Thyroid gland (tissue), 4 donors: ENCODE data around the gene TNFRSF21.

ENCODE experiments used
- POLR2A ChIP-seq, 2 donors: fragments of 450-650 bp; IDR thresholded peaks; one replicate each; pipeline ENCODE4 v1.6.1; 2017; ENCODE audit warnings: antibody characterized with exemption in 2 of 2, mild to moderate bottlenecking in 2 of 2, moderate library complexity in 1 of 2
- TF ChIP-seq, protein P1 (sequence below), 6 experiments: fragments of 200-600 bp in 3 of 6; fragments of 450-650 bp in 3 of 6; sonication (generic) in 3 of 6; IDR thresholded peaks; one replicate each; pipeline ENCODE4 v1.5.1; 2016 to 2019; ENCODE audit warnings: antibody characterized with exemption in 6 of 6, mild to moderate bottlenecking in 2 of 6, inconsistent platforms in 1 of 6, moderate library complexity in 1 of 6

DNA sequence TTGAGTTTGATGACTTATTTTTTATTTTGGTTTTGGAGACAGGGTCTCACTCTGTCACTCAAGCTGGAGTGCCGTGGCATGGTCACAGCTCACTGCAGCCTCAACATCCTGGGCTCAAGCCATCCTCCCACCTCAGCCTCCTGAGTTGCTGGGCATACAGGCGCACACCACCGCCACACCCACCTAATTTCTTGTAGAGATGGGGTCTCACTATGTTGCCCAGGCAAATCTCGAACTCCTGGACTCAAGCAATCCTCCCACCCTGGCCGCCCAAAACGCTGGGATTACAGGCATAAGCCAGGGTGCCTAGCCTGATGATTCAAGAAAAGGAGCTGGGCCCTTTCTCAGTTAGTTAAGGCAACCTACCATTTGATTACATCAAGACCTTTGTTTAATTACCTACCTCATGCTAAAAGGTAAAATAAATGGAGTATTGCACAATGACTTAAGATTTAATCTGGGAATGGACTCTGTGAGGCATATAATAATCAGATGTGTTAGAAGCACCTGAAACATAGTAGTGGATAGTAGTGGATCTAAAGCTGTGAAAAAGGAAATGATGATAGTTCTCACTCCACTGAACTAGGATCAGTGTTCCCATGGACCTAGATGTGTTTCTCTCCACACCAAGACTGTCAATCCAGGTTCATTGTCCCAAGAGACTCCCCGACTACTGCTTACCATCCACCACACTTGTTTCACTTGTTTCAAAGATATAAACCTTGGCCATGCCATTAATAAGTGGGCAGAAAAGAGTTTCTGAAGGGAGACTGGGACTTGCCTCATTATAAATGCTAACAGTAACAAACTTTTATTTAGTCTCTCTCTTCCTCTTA is 2.1 kb downstream of the TNFRSF21 start:
- TF ChIP-seq, protein P1, sequence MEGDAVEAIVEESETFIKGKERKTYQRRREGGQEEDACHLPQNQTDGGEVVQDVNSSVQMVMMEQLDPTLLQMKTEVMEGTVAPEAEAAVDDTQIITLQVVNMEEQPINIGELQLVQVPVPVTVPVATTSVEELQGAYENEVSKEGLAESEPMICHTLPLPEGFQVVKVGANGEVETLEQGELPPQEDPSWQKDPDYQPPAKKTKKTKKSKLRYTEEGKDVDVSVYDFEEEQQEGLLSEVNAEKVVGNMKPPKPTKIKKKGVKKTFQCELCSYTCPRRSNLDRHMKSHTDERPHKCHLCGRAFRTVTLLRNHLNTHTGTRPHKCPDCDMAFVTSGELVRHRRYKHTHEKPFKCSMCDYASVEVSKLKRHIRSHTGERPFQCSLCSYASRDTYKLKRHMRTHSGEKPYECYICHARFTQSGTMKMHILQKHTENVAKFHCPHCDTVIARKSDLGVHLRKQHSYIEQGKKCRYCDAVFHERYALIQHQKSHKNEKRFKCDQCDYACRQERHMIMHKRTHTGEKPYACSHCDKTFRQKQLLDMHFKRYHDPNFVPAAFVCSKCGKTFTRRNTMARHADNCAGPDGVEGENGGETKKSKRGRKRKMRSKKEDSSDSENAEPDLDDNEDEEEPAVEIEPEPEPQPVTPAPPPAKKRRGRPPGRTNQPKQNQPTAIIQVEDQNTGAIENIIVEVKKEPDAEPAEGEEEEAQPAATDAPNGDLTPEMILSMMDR (IDR thresholded peaks at IDR 0.05): no peak
- no peak for TF ChIP-seq POLR2A (IDR thresholded peaks at IDR 0.05)
